Dedifferentiated amniotic fluid mesenchymal stem cell (primary cell): ENCODE results near the gene WWC1.
"Not testable (repeated sequence)": the region's sequence is repeated elsewhere in the genome, so short reads cannot be mapped to it uniquely, and the experiment has no call there.

Experiments used
- DNase-seq: peaks from one replicate; pipeline ENCODE4 v3.0.0-alpha.2; 2016; ENCODE audit errors: extremely low spot score

WWC1 gene

GRCh38 chr5:168332042-168332441 is 40.6 kb downstream of the WWC1 start:
- no peak for DNase-seq

- DNase-seq, result no peak
Measured at GRCh38 chr5:168334280-168334679, 42.8 kb downstream of the WWC1 start.

- DNase-seq, result no peak
Measured at GRCh38 chr5:168334695-168335094, 43.2 kb downstream of the WWC1 start.

- no peak for DNase-seq
Measured at GRCh38 chr5:168337361-168337760, 45.9 kb downstream of the WWC1 start.

GRCh38 chr5:168339109-168339771 is 47.8 kb downstream of the WWC1 start:
- no peak for DNase-seq

- DNase-seq, result not testable (repeated sequence)
Measured at GRCh38 chr5:168339772-168340140, 48.3 kb downstream of the WWC1 start.

- DNase-seq, result no peak
Measured at GRCh38 chr5:168340487-168340886, 49.0 kb downstream of the WWC1 start.

GRCh38 chr5:168341178-168341577 is 49.7 kb downstream of the WWC1 start:
- no peak for DNase-seq

- no peak for DNase-seq
Measured at GRCh38 chr5:168342151-168342825, 50.8 kb downstream of the WWC1 start.

- no peak for DNase-seq
Measured at GRCh38 chr5:168342985-168343384, 51.5 kb downstream of the WWC1 start.

GRCh38 chr5:168346417-168346816 is 55.0 kb downstream of the WWC1 start:
- no peak for DNase-seq

- no peak for DNase-seq
Measured at GRCh38 chr5:168347368-168348083, 56.1 kb downstream of the WWC1 start.

GRCh38 chr5:168348084-168348414 is 56.6 kb downstream of the WWC1 start:
- DNase-seq, result no peak

GRCh38 chr5:168350315-168350714 is 58.9 kb downstream of the WWC1 start:
- DNase-seq, result no peak

GRCh38 chr5:168353216-168353957 is 61.9 kb downstream of the WWC1 start:
- DNase-seq, result no peak

- DNase-seq, result no peak
Measured at GRCh38 chr5:168354397-168354796, 63.0 kb downstream of the WWC1 start.

GRCh38 chr5:168356171-168356570 is 64.7 kb downstream of the WWC1 start:
- no peak for DNase-seq

GRCh38 chr5:168356592-168356991 is 65.1 kb downstream of the WWC1 start:
- no peak for DNase-seq

- no peak for DNase-seq
Measured at GRCh38 chr5:168357876-168358275, 66.4 kb downstream of the WWC1 start.

- no peak for DNase-seq
Measured at GRCh38 chr5:168359820-168360460, 68.5 kb downstream of the WWC1 start.

GRCh38 chr5:168360521-168361285 is 69.3 kb downstream of the WWC1 start:
- no peak for DNase-seq
